ENCODE data around the gene TMEM218. TPM values are rescaled to one million over a fixed set of nuclear protein-coding genes. Genes with fewer than 3 reads are reported as not detected.

The TMEM218 gene
- total RNA-seq, 2 donors from 2014 or later: 8.3 to 15.3 TPM

GRCh38 chr11:125111001-125111342 lies 454 bp downstream of the TMEM218 start:
- TF ChIP-seq CTCF (IDR thresholded peaks at IDR 0.05): no peak

GRCh38 chr11:125110506-125110905 lies 920 bp downstream of the TMEM218 start:
- Histone ChIP-seq H3K4me1 (peaks cover 0 to 12% of the 10 kb centered on the region in 2 donors), H3K27ac (no peak overlapping the region), H3K36me3 (no peaks in the 10 kb centered on the region), H3K27me3 (no peaks in the 10 kb centered on the region), H3K9me3 (no peaks in the 10 kb centered on the region), H3K4me3 (peak overlapping the region in 1 of 2 donors; percentile 83)
- TF ChIP-seq CTCF (IDR thresholded peaks at IDR 0.05): no peak
- DNase-seq (ENCODE audit: low spot score): no peak

More at GRCh38 chr11:125111001-125111342, 454 bp downstream of the TMEM218 start:
- Histone ChIP-seq H3K9me3 (no peaks in the 10 kb centered on the region), H3K27me3 (no peaks in the 10 kb centered on the region), H3K4me1 (peaks cover 0 to 12% of the 10 kb centered on the region in 2 donors), H3K4me3 (peak overlapping the region; percentile 81 to 83), H3K27ac (peak overlapping the region; percentile 80 to 82), H3K36me3 (no peaks in the 10 kb centered on the region)
- DNase-seq (ENCODE audit: low spot score): no peak

GRCh38 chr11:125108469-125108868 lies 3.0 kb downstream of the TMEM218 start:
- TF ChIP-seq CTCF (IDR thresholded peaks at IDR 0.05): no peak
- H3K4me3 ChIP-seq: no peak overlapping the region
- H3K27me3 ChIP-seq: no peaks in the 10 kb centered on the region
- no peaks in the 10 kb centered on the region for H3K9me3 ChIP-seq
- no peaks in the 10 kb centered on the region for H3K36me3 ChIP-seq
- no peak for DNase-seq (ENCODE audit: low spot score)
- peaks cover 0 to 12% of the 10 kb centered on the region in 2 donors for H3K4me1 ChIP-seq
- no peak overlapping the region for H3K27ac ChIP-seq

- peaks cover 0 to 6% of the 10 kb centered on the region in 2 donors for H3K4me1 ChIP-seq
- H3K27me3 ChIP-seq: no peaks in the 10 kb centered on the region
- TF ChIP-seq CTCF (IDR thresholded peaks at IDR 0.05): no peak
- H3K27ac ChIP-seq: no peak overlapping the region
- H3K9me3 ChIP-seq: no peaks in the 10 kb centered on the region
- H3K4me3 ChIP-seq: no peak overlapping the region
- no peak for DNase-seq (ENCODE audit: low spot score)
- peaks cover under 1% of the 10 kb centered on the region for H3K36me3 ChIP-seq
Observed at GRCh38 chr11:125105926-125106325, 5.5 kb downstream of the TMEM218 start.

GRCh38 chr11:125102510-125102909 lies 8.9 kb downstream of the TMEM218 start:
- no peak for TF ChIP-seq CTCF (IDR thresholded peaks at IDR 0.05)
- Histone ChIP-seq H3K9me3 (no peaks in the 10 kb centered on the region), H3K4me1 (no peaks in the 10 kb centered on the region), H3K36me3 (peaks cover 10% of the 10 kb centered on the region), H3K4me3 (no peak overlapping the region), H3K27ac (no peak overlapping the region), H3K27me3 (no peaks in the 10 kb centered on the region)
- DNase-seq (ENCODE audit: low spot score): no peak

GRCh38 chr11:125102025-125102424 lies 9.4 kb downstream of the TMEM218 start:
- no peaks in the 10 kb centered on the region for H3K9me3 ChIP-seq
- DNase-seq (ENCODE audit: low spot score): no peak
- no peak for TF ChIP-seq CTCF (IDR thresholded peaks at IDR 0.05)
- H3K36me3 ChIP-seq: peaks cover 10% of the 10 kb centered on the region
- no peak overlapping the region for H3K4me3 ChIP-seq
- H3K27ac ChIP-seq: no peak overlapping the region
- no peaks in the 10 kb centered on the region for H3K27me3 ChIP-seq
- no peaks in the 10 kb centered on the region for H3K4me1 ChIP-seq

Measured in right atrium auricular region (tissue), 2 donors.